ENCODE data around the gene ADSS2. TPM values are rescaled to one million over a fixed set of nuclear protein-coding genes. Genes with fewer than 3 reads are reported as not detected.

Gene ADSS2
- total RNA-seq, 3 donors from 2014 or later: 52.3 to 61.3 (median 57.0) TPM

DNA sequence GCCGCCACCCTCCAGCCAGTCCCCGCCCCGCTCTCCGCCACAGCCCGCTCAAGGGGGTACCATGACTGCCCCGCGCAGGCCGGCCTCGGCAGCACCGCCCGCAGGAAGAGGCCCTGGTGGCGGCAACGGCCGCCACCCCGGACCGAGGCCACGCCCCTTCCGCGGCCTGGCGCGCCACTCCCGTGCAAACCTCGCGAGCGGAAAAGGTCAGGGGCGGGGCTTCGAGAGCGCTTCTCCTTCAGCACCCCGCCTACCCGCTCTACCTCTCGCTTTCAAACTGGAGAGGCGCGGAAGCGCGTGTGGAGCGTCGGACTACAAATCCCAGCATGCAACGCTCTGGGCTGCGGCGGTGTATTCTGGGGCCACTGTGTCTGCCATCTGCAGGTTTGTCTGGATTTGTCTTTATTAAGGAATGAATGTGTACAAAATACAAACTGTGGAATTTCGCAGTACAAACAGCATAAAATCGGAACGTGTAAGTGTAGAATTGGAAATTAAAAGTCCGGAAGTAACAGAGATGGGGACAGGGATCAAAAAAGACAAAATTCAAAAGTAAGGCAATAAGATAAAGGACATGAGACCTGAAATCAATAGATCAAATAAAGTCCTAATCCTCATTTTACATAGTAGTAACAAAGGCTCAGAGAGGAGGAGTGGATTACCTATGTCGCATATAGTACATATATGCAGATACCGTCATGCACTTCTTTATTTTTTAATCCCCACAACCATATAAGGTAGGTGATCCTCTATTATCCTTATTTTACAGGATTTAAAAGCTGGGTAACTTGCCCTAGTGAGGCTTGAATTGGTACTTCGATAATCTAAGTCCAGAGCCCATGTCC, 464 bp upstream of the ADSS2 start:
- peaks cover 10% of the 10 kb centered on the region for H3K36me3 Mint-ChIP-seq (ENCODE audit: insufficient read depth)
- no peaks in the 10 kb centered on the region for H3K9me3 Mint-ChIP-seq
- no peaks in the 10 kb centered on the region for H3K27me3 Mint-ChIP-seq (ENCODE audit: low read depth)
- H3K4me1 Mint-ChIP-seq (ENCODE audit: low read depth): peaks cover 39% of the 10 kb centered on the region
- peak; percentile 98 for DNase-seq
- H3K4me3 Mint-ChIP-seq: peak overlapping the region; percentile 97
- peak; percentile 92 to 94 for ATAC-seq

DNA sequence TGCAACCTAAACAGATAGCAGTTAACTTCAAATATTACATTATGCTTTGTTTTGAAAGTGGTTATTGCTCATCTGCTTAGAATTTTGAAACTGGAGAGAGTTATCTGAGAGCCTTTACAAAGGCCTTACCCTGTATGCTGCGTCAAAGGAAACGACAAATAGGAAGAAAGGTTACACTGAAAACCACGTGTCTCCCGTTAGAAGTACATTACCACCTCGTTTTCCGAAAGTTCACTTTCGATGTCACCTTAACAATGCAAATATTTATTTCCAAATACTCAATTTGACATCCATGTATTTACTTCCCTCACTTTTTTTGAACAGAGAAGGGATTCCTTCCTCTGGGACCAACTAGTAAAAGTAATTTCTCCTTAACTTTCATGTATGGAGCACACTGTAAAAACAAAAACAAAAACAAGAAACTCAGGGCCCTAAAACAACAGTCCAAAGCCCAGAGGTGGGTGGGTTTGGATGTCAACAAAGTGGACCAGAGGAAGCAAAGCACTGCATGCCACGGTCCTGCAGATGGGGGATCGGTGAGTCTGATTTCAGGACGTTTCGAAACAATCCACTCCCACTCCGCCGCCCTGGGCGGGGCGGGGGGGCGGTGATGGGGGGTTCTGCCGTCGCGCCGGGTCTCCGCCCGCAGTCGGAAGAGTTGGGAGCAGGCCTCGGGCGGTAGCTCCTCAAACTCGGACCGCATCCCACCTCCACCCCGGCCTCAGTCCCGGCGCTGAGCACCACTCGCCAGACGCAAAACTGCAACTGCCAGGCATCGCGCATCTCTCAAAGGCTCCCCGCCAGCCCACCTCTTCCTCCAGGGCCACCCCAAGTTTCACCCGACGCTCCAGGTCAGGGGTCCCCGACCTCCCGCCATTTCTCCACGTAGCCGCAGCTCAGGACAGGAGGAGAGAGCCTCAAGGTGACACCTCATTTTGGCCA, 841 bp downstream of the ADSS2 start:
- Mint-ChIP-seq H3K4me3 (peak overlapping the region; percentile 97), H3K4me1 (ENCODE audit: low read depth) (peaks cover 51% of the 10 kb centered on the region), H3K36me3 (ENCODE audit: insufficient read depth) (peaks cover 11% of the 10 kb centered on the region), H3K9me3 (no peaks in the 10 kb centered on the region), H3K27me3 (ENCODE audit: low read depth) (no peaks in the 10 kb centered on the region)
- ATAC-seq: peak; percentile 13 to 19
- DNase-seq: peak; percentile 62

DNA sequence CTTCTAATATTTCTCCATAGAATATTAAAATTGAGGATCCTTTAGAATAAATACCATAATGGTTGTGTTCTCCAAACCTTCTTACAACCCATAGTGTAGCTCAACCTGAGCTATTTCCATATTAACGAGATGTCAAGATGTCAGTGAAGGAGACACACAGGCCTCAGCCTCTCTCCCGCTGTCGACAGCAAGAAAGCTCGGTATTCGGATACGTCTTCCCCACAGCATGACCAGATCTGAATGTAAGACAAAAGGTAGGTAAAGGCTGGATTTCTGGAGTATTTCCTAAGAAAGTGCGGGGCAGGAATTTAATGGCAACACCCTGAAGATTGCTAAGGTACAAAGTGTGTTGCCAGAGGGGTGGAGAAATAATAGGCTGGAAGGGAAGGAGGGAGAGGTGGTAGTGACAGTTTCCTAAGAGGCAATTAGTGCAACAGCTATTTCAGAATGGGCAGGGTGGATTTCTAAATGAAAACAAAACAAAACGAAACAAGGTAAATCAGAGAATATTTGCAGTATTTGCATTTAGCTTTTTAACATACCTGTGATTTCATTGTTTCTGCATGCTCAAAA, 1.7 kb downstream of the ADSS2 start:
- Mint-ChIP-seq H3K4me1 (ENCODE audit: low read depth) (peaks cover 60% of the 10 kb centered on the region), H3K9me3 (no peaks in the 10 kb centered on the region), H3K36me3 (ENCODE audit: insufficient read depth) (peaks cover 11% of the 10 kb centered on the region), H3K4me3 (peak overlapping the region; percentile 97), H3K27me3 (ENCODE audit: low read depth) (no peaks in the 10 kb centered on the region)
- ATAC-seq (no peak), DNase-seq (no peak)

DNA sequence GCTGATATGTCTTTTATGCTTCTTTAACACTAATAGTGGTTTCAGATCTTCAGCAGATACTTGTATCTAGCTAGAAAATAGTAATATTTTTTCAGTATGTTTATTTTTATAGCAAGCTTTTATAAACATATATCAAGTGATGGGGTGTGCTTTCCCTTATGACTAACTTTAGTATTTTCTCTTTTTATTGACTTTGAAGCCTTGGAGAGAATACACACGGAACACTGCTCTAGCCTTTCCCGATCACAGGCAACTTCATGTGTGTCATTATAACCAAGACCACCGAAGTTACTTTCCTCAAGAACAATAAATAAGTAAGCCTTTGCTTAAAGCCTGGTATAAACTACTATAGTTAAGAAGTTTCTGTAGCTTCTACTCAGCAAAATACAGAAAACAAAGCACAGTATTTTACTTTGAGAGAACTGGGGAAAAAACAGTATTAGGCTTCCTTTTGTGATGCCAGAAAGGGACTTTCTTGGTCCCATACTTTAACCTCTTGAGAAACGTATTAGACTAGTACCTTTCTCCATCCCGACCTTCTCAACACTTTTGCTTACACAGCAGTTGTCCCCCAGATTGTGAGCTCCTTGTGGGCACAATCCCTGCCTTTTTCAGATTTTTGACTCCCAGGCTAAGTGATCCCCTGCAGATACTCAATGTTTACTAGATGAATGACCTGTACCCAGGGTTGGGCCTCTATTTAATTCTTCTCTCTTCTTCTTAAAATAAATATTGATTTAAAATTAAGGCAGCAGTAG, 3.3 kb downstream of the ADSS2 start:
- no peak for DNase-seq
- peak overlapping the region; percentile 33 for H3K4me3 Mint-ChIP-seq
- no peaks in the 10 kb centered on the region for H3K9me3 Mint-ChIP-seq
- ATAC-seq: no peak
- peaks cover 14% of the 10 kb centered on the region for H3K36me3 Mint-ChIP-seq (ENCODE audit: insufficient read depth)
- H3K4me1 Mint-ChIP-seq (ENCODE audit: low read depth): peaks cover 62% of the 10 kb centered on the region
- no peaks in the 10 kb centered on the region for H3K27me3 Mint-ChIP-seq (ENCODE audit: low read depth)

DNA sequence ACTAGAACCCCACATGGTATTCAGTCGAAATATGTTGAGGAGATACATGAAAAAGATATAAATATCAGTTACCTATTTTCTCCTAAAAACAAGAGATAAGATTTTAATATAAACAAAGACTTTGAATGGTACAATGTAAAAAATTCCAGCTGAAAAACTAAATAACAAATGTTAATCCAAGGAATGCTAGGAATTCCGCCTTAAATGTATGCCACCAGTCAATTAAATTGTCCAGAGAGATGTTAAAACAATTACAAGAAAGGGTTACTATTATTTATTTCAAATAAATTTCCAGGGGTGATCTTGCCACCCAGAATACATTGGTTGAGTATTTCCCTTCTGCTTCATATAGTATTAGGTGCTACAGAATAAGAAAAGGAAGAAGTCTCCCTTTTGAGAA, 4.2 kb downstream of the ADSS2 start:
- Mint-ChIP-seq H3K27me3 (ENCODE audit: low read depth) (no peaks in the 10 kb centered on the region), H3K4me3 (no peak overlapping the region), H3K9me3 (no peaks in the 10 kb centered on the region), H3K36me3 (ENCODE audit: insufficient read depth) (peaks cover 14% of the 10 kb centered on the region), H3K4me1 (ENCODE audit: low read depth) (peaks cover 69% of the 10 kb centered on the region)
- DNase-seq (no peak), ATAC-seq (no peak)

DNA sequence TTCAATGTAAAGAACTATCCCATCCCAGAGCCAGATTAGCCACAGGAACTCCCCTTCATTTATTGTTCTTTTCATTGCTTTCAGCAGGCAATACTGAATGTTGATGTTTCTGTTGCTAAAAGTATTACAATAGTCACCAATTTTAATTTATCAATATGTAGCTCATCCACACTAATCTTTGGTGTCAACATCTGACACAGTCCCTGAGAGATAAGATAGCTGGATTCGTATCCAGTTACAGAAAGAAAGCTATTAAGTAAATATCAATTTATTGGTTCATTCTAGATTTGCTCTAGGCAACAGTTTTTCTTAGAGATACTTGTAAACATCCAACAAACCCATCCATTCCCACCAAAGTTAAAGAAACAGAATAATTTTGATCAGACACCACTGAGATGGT, 4.7 kb downstream of the ADSS2 start:
- peaks cover 14% of the 10 kb centered on the region for H3K36me3 Mint-ChIP-seq (ENCODE audit: insufficient read depth)

DNA sequence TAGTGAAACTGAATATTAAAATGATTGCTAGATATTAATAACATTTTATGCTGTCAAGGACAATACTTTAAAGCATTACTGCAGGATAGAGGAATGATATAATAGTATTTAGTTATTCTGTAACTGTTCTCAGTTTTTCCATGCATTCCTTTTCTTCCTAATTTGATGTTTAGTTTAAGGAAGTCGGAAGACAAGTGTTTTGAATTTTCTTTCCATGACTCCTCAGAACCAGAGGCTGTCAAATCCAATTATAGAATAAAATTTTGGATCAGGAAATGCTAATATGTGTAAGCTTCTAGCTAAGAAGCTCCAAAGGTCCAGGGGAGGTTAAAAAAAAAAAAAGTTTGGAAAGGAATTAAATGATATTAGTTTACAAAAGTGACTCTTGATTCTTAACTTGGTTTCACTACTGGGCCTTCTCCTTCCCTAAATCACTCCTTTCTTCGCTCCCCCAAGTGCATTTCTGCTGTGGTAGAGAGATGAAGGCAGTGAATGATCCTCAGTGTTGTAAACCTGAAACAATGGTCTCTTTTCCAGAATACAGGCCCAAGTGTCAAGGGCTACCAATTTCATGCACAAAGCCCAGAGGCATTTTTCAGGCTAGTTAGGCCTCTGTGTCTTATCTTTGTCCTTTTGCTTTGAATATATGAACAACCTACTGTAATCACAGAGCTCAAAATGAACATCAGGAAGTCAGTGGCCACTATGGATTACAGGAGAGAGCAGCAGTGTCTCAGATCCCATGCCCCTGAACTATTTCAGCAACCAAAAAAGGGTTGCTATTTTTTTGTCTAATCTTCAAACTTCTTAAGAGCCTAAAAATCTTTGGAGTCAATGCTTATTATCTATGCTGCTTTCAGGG, 6.2 kb downstream of the ADSS2 start:
- H3K36me3 Mint-ChIP-seq (ENCODE audit: insufficient read depth): peaks cover 14% of the 10 kb centered on the region
- H3K9me3 Mint-ChIP-seq: no peaks in the 10 kb centered on the region
- DNase-seq: no peak
- no peak for ATAC-seq
- H3K4me1 Mint-ChIP-seq (ENCODE audit: low read depth): peaks cover 62% of the 10 kb centered on the region
- no peaks in the 10 kb centered on the region for H3K27me3 Mint-ChIP-seq (ENCODE audit: low read depth)
- H3K4me3 Mint-ChIP-seq: no peak overlapping the region

More for the DNA sequence above, 4.7 kb downstream of the ADSS2 start:
- H3K4me3 Mint-ChIP-seq: no peak overlapping the region
- no peaks in the 10 kb centered on the region for H3K9me3 Mint-ChIP-seq
- ATAC-seq (no peak), DNase-seq (no peak)
- H3K27me3 Mint-ChIP-seq (ENCODE audit: low read depth): no peaks in the 10 kb centered on the region
- peaks cover 66% of the 10 kb centered on the region for H3K4me1 Mint-ChIP-seq (ENCODE audit: low read depth)

DNA sequence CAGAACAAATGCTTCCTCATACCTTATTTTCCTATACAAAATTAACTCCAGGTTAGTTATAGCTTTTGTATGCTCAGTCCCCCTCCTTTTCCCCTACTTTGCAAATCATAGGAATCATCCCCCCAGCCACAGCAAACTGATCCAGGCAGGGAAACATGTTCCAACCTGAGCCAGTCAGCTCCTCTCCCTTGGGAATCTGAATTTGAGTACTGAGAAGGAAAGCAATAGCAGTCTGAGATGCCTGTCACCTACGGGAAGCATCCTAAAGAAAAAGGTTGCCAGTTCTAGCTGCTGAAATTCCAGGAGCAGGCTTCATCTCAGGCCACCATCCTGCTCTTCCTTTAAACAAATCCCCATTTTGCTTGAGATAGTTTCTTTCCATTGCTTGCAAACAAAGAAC, 6.9 kb downstream of the ADSS2 start:
- Mint-ChIP-seq H3K9me3 (no peaks in the 10 kb centered on the region), H3K36me3 (ENCODE audit: insufficient read depth) (peaks cover 12% of the 10 kb centered on the region), H3K4me3 (no peak overlapping the region), H3K4me1 (ENCODE audit: low read depth) (peaks cover 60% of the 10 kb centered on the region), H3K27me3 (ENCODE audit: low read depth) (no peaks in the 10 kb centered on the region)
- DNase-seq (no peak), ATAC-seq (no peak)

DNA sequence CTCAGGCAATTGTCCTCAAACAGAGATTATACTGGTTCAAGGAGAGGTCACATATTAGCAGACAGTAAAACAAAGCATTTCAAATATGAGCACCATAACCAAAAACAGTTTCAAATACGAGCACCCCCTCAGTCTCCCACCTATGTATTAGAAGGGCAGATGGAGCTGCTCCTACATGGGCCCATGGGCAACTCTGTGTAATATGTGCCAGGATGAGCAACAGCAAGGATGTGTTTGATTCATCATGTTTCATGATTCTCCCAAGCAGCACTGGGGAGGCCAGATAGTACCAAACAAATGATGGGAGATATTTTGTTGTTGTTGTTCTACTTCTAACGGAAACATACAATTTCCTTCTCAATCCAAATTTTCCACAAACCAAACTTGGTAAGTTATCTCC, 8.9 kb downstream of the ADSS2 start:
- Mint-ChIP-seq H3K4me3 (no peak overlapping the region), H3K9me3 (no peaks in the 10 kb centered on the region), H3K27me3 (ENCODE audit: low read depth) (no peaks in the 10 kb centered on the region), H3K36me3 (ENCODE audit: insufficient read depth) (peaks cover 6% of the 10 kb centered on the region), H3K4me1 (ENCODE audit: low read depth) (peaks cover 60% of the 10 kb centered on the region)
- DNase-seq (no peak), ATAC-seq (no peak)

DNA sequence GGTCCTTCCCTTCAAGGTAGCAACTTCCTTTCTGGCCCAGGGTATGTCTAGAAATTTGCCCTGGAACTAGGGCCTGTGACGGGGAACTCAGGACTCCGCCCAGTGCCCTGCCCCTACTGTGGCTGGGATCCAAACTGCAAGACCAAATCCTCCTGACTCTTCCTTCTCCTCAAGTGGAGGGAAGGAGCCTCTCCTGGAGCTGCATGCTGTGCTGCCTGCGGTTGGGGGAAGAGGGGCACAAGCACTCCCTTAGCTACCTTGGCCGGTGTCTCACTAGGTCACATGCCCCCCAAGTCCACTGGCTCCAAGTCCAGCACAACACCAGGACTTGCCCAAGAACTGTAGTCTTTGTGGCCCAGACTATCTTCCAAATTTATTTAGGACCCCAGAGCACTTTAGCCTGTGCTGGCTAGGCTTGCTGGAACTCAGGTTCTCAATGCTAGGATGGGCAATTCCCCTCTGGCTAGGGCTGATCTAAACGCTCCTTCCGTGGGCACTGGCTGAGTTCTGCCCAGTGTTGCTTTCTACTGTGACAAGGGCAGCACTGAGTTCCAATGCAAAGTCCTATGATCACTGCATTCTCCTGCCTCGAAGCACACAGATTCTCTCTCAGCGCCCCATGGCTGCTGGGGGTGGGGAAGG, 12.2 kb downstream of the ADSS2 start:
- ATAC-seq (no peak), DNase-seq (no peak)
- Mint-ChIP-seq H3K4me3 (no peak overlapping the region), H3K36me3 (ENCODE audit: insufficient read depth) (peaks cover 16% of the 10 kb centered on the region), H3K27me3 (ENCODE audit: low read depth) (no peaks in the 10 kb centered on the region), H3K4me1 (ENCODE audit: low read depth) (peaks cover 56% of the 10 kb centered on the region), H3K9me3 (no peaks in the 10 kb centered on the region)

DNA sequence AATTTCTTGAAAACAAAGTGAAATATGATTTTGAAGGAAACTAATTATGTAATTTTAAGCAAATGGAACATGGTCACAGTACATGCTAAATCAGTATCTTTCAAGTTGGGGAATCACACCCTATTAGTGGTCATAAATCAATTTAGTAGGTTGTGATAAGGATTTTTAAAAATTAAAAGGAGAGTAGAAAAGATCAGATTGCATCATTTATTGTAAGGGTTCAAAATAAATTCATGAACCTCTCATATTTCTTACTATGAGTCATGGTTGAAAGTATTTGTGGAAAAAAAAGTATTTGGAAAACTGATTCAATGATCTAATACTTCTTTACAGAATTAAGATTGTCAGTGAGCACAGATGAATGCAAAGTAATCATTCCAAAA, 14.6 kb downstream of the ADSS2 start:
- no peak for ATAC-seq
- no peaks in the 10 kb centered on the region for H3K9me3 Mint-ChIP-seq
- H3K27me3 Mint-ChIP-seq (ENCODE audit: low read depth): no peaks in the 10 kb centered on the region
- peaks cover 48% of the 10 kb centered on the region for H3K4me1 Mint-ChIP-seq (ENCODE audit: low read depth)
- H3K4me3 Mint-ChIP-seq: no peak overlapping the region
- no peak for DNase-seq
- peaks cover 16% of the 10 kb centered on the region for H3K36me3 Mint-ChIP-seq (ENCODE audit: insufficient read depth)

DNA sequence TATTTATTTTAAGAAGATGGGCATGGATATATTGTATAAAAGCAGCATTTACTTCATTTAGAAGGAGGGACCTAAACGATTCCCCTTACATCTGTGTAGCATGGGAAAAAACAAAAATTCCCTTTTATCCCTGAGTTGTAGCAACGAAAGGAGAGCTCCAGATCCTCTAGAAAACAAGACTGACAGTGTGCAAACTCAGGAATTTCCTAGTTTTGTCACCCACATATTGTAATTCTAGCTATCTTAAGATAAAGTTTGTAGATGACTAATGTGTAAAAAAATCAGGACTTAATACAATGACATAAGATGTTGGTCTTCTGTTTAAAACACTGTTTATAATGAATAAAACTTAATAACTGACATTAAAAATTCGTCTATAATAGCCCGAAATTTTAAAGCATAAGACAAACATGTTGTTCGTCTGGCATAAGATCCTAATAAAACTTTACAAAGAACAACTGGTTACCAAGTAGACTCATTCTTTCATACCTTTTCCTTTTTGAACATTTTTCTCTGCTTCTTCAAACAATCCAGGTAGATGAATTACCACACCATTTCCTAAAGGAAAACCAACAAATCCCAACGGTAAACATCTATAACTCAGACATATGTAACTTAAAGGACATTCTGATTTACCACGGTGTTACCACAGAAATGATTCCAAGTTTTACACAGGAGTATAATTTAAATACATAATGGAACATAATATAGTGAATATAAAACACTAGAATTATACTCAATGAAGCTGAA, 15.2 kb downstream of the ADSS2 start:
- DNase-seq (no peak), ATAC-seq (no peak)
- no peak overlapping the region for H3K4me3 Mint-ChIP-seq
- no peaks in the 10 kb centered on the region for H3K9me3 Mint-ChIP-seq
- H3K27me3 Mint-ChIP-seq (ENCODE audit: low read depth): no peaks in the 10 kb centered on the region
- H3K4me1 Mint-ChIP-seq (ENCODE audit: low read depth): peaks cover 48% of the 10 kb centered on the region
- H3K36me3 Mint-ChIP-seq (ENCODE audit: insufficient read depth): peaks cover 16% of the 10 kb centered on the region

Measured in activated T-cell treated with anti-CD3 and anti-CD28 coated beads, Interleukin-2, amount 50 U/mL, for 4 hours (primary cell).